OCI-LY7 (cell line): ENCODE results near the gene EXOC6B. TPM values are rescaled to one million over a fixed set of nuclear protein-coding genes. Genes with fewer than 3 reads are reported as not detected.

Experiments used
- BruUV-seq: library from RNA; stranded (reverse); fragments of 400-500 nt; replicated peaks from 2 replicates; lab custom pipeline; 2021; lab: Mats Ljungman, UMichigan
- CTCF ChIA-PET: fragments of 300-600 bp; sonication (Branson Sonifier 250); formaldehyde crosslinking; loops from one replicate; lab custom pipeline; 2022; ENCODE audit warnings: antibody characterized with exemption; ENCODE audit not compliant: unreplicated experiment; lab: Charles Lee
- POLR2A ChIA-PET: fragments of 300-600 bp; sonication (Branson Sonifier 250); formaldehyde crosslinking; loops from one replicate; lab custom pipeline; 2022; ENCODE audit warnings: antibody characterized with exemption; lab: Charles Lee
- DNase-seq: peaks from one replicate; pipeline ENCODE4 v3.0.0-alpha.2; 2015; ENCODE audit warnings: low spot score
- H2AFZ ChIP-seq: fragments of 200-600 bp; sonication (generic), shearing (Covaris generic); 2 replicates; pipeline ENCODE4 v1.6.1; 2014; ENCODE audit warnings: mild to moderate bottlenecking, antibody characterized with exemption, low read length, moderate library complexity
- H3K27ac ChIP-seq: fragments of 200-600 bp; sonication (generic); 2 replicates; pipeline ENCODE4 v1.5.1; 2014; ENCODE audit warnings: mixed run types, low read depth, mild to moderate bottlenecking, moderate library complexity, low read length, inconsistent platforms; ENCODE audit not compliant: poor library complexity, severe bottlenecking
- H3K36me3 ChIP-seq: fragments of 200-600 bp; sonication (generic); 2 replicates; pipeline ENCODE4 v1.6.1; 2014; ENCODE audit warnings: mild to moderate bottlenecking, antibody characterized with exemption, low read length, moderate library complexity, mixed read lengths; ENCODE audit not compliant: insufficient read depth
- H3K4me1 ChIP-seq: fragments of 200-600 bp; sonication (generic); 2 replicates; pipeline ENCODE4 v1.5.1; 2014; ENCODE audit warnings: mild to moderate bottlenecking, low read length; ENCODE audit not compliant: insufficient read depth, poor library complexity, severe bottlenecking
- H3K4me2 ChIP-seq: fragments of 200-600 bp; sonication (generic); 2 replicates; pipeline ENCODE4 v1.6.1; 2014; ENCODE audit warnings: mild to moderate bottlenecking, low read length
- H3K4me3 ChIP-seq: fragments of 200-600 bp; sonication (generic); 2 replicates; pipeline ENCODE4 v1.5.1; 2014; ENCODE audit warnings: mild to moderate bottlenecking, low read depth, low read length; ENCODE audit not compliant: poor library complexity, severe bottlenecking
- H3K79me2 ChIP-seq: fragments of 200-600 bp; sonication (generic); 2 replicates; pipeline ENCODE4 v1.6.1; 2016; ENCODE audit warnings: low read depth, mild to moderate bottlenecking, low read length, moderate library complexity, mixed read lengths; ENCODE audit not compliant: insufficient read depth
- H3K9me2 ChIP-seq: fragments of 200-600 bp; sonication (generic); 2 replicates; pipeline ENCODE4 v1.6.1; 2016; ENCODE audit warnings: mild to moderate bottlenecking, low read length, mixed read lengths; ENCODE audit not compliant: insufficient read depth
- H3K9me3 ChIP-seq: fragments of 200-600 bp; sonication (generic); 2 replicates; pipeline ENCODE4 v1.6.1; 2014; ENCODE audit warnings: mild to moderate bottlenecking, mixed run types, low read length, mixed read lengths
- H4K20me1 ChIP-seq: fragments of 200-600 bp; sonication (generic); 2 replicates; pipeline ENCODE4 v1.6.1; 2014; ENCODE audit warnings: mild to moderate bottlenecking, antibody characterized with exemption, low read length, moderate library complexity, mixed read lengths; ENCODE audit not compliant: insufficient read depth
- CTCF ChIP-seq: fragments of 200-600 bp; sonication (generic); conservative IDR thresholded peaks from 2 replicates; pipeline ENCODE4 v1.5.1; 2014; ENCODE audit warnings: mild to moderate bottlenecking, antibody characterized with exemption, low read length, moderate library complexity, mixed read lengths
- EZH2phosphoT487 ChIP-seq: fragments of 200-600 bp; sonication (generic); IDR thresholded peaks from 2 replicates; pipeline ENCODE4 v1.6.1; 2018; ENCODE audit warnings: low read depth, borderline replicate concordance, mild to moderate bottlenecking, mixed run types, antibody characterized with exemption, low read length, moderate library complexity, mixed read lengths
- intact Hi-C: fragments of 100-400 bp; cut with micrococcal nuclease; formaldehyde crosslinking; loops from one replicate; pipeline ENCODE4 v1.10.0; 2022; ENCODE audit not compliant: unreplicated experiment
- total RNA-seq, 2 experiments: library from RNA; depleted of rRNA in 1 of 2; stranded (reverse); fragments of >200 nt in 1 of 2; shearing (Covaris generic) in 1 of 2; gene quantifications; 2 replicates each; pipeline ENCODE4 v1.2.3, GENCODE V29; 2014 to 2022

Gene EXOC6B
- total RNA-seq, 2 experiments from 2014 or later, result 5.1 TPM; not detected in 1

GRCh38 chr2:72156872-72157271, 669.0 kb downstream of the EXOC6B start:
- DNase-seq, result no peak
- Histone ChIP-seq H3K4me2 (no peak overlapping the region), H4K20me1 (no peaks in the 10 kb centered on the region), H3K79me2 (no peaks in the 10 kb centered on the region), H3K4me1 (peaks cover 6% of the 10 kb centered on the region), H3K27ac (no peak overlapping the region), H3K9me3 (no peaks in the 10 kb centered on the region), H2AFZ (no peak overlapping the region), H3K4me3 (no peak overlapping the region), H3K9me2 (no peaks in the 10 kb centered on the region), H3K36me3 (no peaks in the 10 kb centered on the region)
- ChIA-PET POLR2A (no interaction called here), CTCF (no interaction called here)
- BruUV-seq, result no TSS peak
- TF ChIP-seq EZH2phosphoT487 (no peak), CTCF (no peak)
- intact Hi-C loops, result no loop called here

- ChIA-PET POLR2A (no interaction called here), CTCF (no interaction called here)
- no peaks in the 10 kb centered on the region for H3K9me2 ChIP-seq
- no peak overlapping the region for H2AFZ ChIP-seq
- no peaks in the 10 kb centered on the region for H4K20me1 ChIP-seq
- H3K4me2 ChIP-seq, result no peak overlapping the region
- TF ChIP-seq CTCF, result no peak
- no peak for TF ChIP-seq EZH2phosphoT487
- DNase-seq, result no peak
- H3K36me3 ChIP-seq, result no peaks in the 10 kb centered on the region
- no TSS peak for BruUV-seq
- no peaks in the 10 kb centered on the region for H3K9me3 ChIP-seq
- no peak overlapping the region for H3K27ac ChIP-seq
- H3K4me3 ChIP-seq, result no peak overlapping the region
- no peaks in the 10 kb centered on the region for H3K79me2 ChIP-seq
- intact Hi-C loops, result no loop called here
- H3K4me1 ChIP-seq, result peaks cover 6% of the 10 kb centered on the region
Observed at GRCh38 chr2:72155737-72156136, 670.1 kb downstream of the EXOC6B start.

GRCh38 chr2:72155151-72155550, 670.7 kb downstream of the EXOC6B start:
- Histone ChIP-seq H3K9me3 (no peaks in the 10 kb centered on the region), H3K4me2 (no peak overlapping the region), H3K4me3 (no peak overlapping the region), H3K36me3 (no peaks in the 10 kb centered on the region), H3K79me2 (no peaks in the 10 kb centered on the region), H3K9me2 (no peaks in the 10 kb centered on the region), H4K20me1 (no peaks in the 10 kb centered on the region), H3K4me1 (peaks cover 6% of the 10 kb centered on the region), H3K27ac (no peak overlapping the region), H2AFZ (no peak overlapping the region)
- no peak for TF ChIP-seq EZH2phosphoT487
- no peak for TF ChIP-seq CTCF
- CTCF ChIA-PET, result no interaction called here
- intact Hi-C loops, result no loop called here
- POLR2A ChIA-PET, result no interaction called here
- no peak for DNase-seq
- no TSS peak for BruUV-seq
